ENCODE results near the gene SUSD1.
A peak's percentile ranks its signal among the peaks of the same experiment; 100 is the strongest.

SUSD1 gene

GRCh38 chr9:112002847-112003457 lies 172.1 kb downstream of the SUSD1 start:
- Histone ChIP-seq H3K4me1 (ENCODE audit: control insufficient read depth, insufficient read depth, low read length) (no peaks in the 10 kb centered on the region), H3K27ac (ENCODE audit: extremely low read depth, low read depth, low read length) (no peak overlapping the region), H3K9me3 (ENCODE audit: control insufficient read depth, insufficient read depth, low read depth, low read length) (no peaks in the 10 kb centered on the region), H3K36me3 (ENCODE audit: control insufficient read depth in 2 of 2, insufficient read depth in 1 of 2, low read length in 2 of 2) (no peaks in the 10 kb centered on the region), H3K4me3 (ENCODE audit: low read depth, low read length) (no peak overlapping the region)
- ChIA-PET POLR2A (no interaction called here), CTCF (interaction anchor here (0.9 to 1.1 kb wide), 2 partner anchors 71 to 79 kb away, joined by 3 to 4 read pairs; no protein-coding TSS in a partner anchor)
- no peak for TF ChIP-seq SCRT1 (tag by site-specific recombination; IDR thresholded peaks at IDR 0.05; ENCODE audit: borderline replicate concordance)
- no peak for TF ChIP-seq GLIS1 (tag by site-specific recombination; IDR thresholded peaks at IDR 0.05)
- TF ChIP-seq SETDB1 (IDR thresholded peaks at IDR 0.05; ENCODE audit: insufficient read length, low read length): peak; percentile 66

GRCh38 chr9:112002131-112002846 lies 172.8 kb downstream of the SUSD1 start:
- ChIA-PET CTCF (interaction anchor here (0.6 to 1.1 kb wide), 3 partner anchors 72 to 727 kb away, joined by 3 to 4 read pairs (median 3); no protein-coding TSS in a partner anchor), POLR2A (interaction anchor here (0.7 kb wide), 1 partner anchor 90 kb away, joined by 4 read pairs; no protein-coding TSS in a partner anchor)
- no peaks in the 10 kb centered on the region for H3K9me3 ChIP-seq (ENCODE audit: control insufficient read depth, insufficient read depth, low read depth, low read length)
- no peak overlapping the region for H3K4me3 ChIP-seq (ENCODE audit: low read depth, low read length)
- H3K27ac ChIP-seq (ENCODE audit: extremely low read depth, low read depth, low read length): no peak overlapping the region
- H3K4me1 ChIP-seq (ENCODE audit: control insufficient read depth, insufficient read depth, low read length): no peaks in the 10 kb centered on the region
- TF ChIP-seq ZNF391 (tag by site-specific recombination; IDR thresholded peaks at IDR 0.05; ENCODE audit: borderline replicate concordance, low read depth) (no peak), SP7 (tag by site-specific recombination; IDR thresholded peaks at IDR 0.05) (no peak), ZBTB6 (tag by site-specific recombination; IDR thresholded peaks at IDR 0.05) (no peak), ZNF707 (tag by site-specific recombination; IDR thresholded peaks at IDR 0.05) (no peak), ZNF341 (tag by site-specific recombination; IDR thresholded peaks at IDR 0.05; ENCODE audit: low read depth) (no peak), ZNF239 (tag by site-specific recombination; IDR thresholded peaks at IDR 0.05) (no peak), ZNF747 (tag by site-specific recombination; IDR thresholded peaks at IDR 0.05) (no peak), ZNF174 (tag by site-specific recombination; IDR thresholded peaks at IDR 0.05) (no peak), ZNF777 (tag by site-specific recombination; IDR thresholded peaks at IDR 0.05; ENCODE audit: borderline replicate concordance) (no peak), ZNF692 (tag by site-specific recombination; IDR thresholded peaks at IDR 0.05) (no peak), ZBTB48 (tag by site-specific recombination; IDR thresholded peaks at IDR 0.05) (no peak), SALL2 (tag by site-specific recombination; IDR thresholded peaks at IDR 0.05; ENCODE audit: borderline replicate concordance) (no peak), ZNF169 (tag by site-specific recombination; IDR thresholded peaks at IDR 0.05) (no peak), ZNF677 (tag by site-specific recombination; IDR thresholded peaks at IDR 0.05) (no peak), ZSCAN4 (tag by site-specific recombination; IDR thresholded peaks at IDR 0.05) (no peak), ZNF660 (tag by site-specific recombination; IDR thresholded peaks at IDR 0.05) (no peak), ZNF645 (tag by site-specific recombination; IDR thresholded peaks at IDR 0.05) (no peak), ZNF366 (tag by site-specific recombination; conservative IDR thresholded peaks at IDR 0.05) (no peak), ZNF266 (tag by site-specific recombination; IDR thresholded peaks at IDR 0.05; ENCODE audit: low read depth) (no peak)
- H3K36me3 ChIP-seq (ENCODE audit: control insufficient read depth in 2 of 2, insufficient read depth in 1 of 2, low read length in 2 of 2): no peaks in the 10 kb centered on the region

All from HEK293 (cell line).